Effector CD4-positive, alpha-beta T cell (primary cell): ENCODE data around the gene BDNF.
"Not testable (repeated sequence)": the region's sequence is repeated elsewhere in the genome, so short reads cannot be mapped to it uniquely, and the experiment has no call there.

ENCODE experiments used
- DNase-seq: peaks from one replicate; pipeline ENCODE4 v3.0.0-alpha.2; 2020

The BDNF gene

DNA sequence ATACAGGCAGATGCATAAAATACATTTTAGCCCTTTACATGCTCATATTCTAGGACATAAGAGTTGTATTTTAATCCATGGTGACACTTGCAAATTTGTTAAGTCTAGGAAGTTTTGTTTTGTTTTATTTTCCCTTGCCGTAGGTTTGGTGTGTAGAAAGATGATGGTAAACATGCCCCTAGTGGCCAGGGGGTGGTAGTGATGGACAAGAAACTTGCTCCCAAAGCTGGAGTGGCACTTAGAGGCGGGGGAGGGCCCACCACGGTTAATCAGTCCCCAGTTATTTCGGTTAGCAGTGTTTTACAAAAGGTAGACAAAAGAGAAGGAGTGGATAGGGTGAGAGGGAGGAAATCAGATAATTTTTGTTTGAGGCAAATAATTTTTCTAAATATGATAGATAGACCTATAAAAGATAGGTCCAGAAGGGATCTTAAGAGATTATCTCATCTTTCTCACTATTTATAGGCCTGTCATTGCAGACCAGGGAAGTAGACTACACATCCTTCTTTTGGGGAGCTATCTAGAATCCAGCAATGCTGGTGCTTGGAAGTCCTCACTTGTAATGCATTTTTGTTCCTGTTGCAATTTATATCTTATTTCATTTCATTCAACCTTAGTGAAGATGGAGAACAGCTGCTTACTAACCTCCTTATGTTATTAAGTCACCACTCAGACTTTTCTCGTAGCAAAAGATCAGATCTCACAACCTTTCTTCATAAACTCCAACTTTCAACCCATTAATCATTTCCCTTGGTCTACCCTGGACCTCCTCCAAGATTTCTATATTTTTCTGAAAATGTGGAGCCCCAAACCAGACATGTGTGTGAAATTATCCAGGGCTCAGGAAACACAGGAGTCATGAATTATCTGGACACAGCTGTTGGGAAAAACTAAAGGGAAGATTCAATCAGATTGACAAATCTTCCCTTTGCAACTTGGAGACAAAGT lies 5.9 kb upstream of the BDNF start:
- no peak for DNase-seq

DNA sequence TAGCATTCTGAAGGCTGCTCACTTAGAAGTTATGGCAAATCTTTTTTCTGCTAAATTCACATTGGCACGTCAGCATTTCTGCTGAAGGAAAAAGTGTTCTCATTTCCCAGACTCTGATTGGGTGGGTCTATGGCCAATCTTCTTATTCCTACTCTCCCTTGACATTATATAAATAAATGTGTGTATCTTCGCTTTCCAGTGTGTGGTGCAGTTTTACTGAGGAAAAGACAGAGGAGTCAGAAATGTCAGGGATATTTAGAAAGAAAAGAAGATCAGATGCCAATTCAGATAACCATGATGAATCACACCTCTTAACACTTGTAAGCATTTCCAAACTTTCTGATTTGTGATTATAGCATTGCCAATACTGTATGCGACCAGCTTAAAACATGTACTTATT lies 3.2 kb upstream of the BDNF start:
- DNase-seq = no peak

DNA sequence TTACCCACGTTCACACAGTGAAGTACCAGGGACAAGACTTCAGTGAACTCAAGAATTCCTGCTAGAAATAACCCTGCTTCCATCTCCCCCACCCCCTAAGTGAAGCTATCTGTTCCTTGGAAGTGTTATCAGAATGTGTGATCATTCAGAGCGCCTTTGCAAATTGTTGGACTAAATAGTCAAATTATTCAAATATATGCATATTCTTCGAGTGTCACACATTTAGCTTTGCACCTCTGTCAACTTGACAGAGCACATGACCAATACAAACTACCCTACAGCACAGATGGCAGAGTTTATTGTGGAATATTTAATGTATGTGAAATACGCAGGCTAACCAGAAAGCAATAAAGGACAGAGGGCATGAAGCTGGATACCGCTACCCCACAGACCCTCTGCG lies 2.6 kb upstream of the BDNF start:
- no peak for DNase-seq

DNA sequence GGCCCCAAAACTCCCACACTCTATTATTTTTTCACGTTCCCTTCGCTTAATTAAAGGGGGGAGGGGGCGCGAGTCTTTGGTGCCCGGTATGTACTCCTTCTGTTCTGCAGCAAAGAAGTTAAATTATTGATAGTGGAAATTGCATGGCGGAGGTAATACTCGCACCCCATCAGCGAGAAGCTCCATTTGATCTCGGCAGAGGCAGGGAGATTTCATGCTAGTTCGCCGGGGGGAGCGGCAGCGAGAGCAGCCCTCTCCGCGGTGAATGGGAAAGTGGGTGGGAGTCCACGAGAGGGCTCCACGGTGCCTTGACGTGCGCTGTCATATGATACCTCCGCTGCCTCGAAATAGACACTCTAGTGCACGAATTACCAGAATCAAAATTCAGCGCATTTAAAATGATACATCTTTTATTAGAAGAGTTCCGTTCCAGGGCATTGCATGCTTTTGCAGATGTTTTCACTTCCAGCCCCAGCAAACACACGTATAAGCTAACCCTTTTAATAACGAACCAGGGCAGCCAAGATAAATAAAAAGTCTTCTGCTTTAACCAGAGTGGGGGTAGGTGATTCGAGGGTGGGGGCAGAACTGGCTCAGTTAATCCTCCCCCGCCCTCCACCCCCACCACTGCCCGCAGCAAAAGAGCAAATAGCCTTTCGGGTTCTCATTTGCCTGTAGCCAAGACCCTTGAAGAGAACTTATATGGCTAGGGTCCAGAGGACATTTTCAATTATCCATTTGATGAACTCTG lies 1.3 kb upstream of the BDNF start:
- DNase-seq = no peak

DNA sequence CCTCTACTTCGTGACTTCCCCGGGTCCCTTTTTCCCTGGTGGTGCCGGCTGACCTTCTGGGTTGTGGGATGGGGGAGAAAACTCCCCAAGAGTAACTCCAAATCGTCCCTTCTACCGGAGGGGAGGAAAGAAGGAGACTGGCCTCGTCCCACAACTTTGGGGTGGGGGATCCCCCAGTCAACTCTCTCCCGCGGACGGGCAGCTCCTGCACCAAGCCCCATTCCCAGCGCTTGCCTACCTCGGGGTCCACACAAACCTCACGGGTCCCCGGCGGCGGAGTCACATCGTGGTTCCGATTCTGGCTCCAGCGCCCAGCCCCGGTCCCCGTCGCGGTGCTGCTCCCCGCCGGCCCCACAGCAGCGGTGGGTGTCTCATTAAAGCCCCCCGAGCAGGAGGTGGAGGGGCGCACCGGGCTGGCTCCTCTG lies 317 bp downstream of the BDNF start:
- no peak for DNase-seq

DNA sequence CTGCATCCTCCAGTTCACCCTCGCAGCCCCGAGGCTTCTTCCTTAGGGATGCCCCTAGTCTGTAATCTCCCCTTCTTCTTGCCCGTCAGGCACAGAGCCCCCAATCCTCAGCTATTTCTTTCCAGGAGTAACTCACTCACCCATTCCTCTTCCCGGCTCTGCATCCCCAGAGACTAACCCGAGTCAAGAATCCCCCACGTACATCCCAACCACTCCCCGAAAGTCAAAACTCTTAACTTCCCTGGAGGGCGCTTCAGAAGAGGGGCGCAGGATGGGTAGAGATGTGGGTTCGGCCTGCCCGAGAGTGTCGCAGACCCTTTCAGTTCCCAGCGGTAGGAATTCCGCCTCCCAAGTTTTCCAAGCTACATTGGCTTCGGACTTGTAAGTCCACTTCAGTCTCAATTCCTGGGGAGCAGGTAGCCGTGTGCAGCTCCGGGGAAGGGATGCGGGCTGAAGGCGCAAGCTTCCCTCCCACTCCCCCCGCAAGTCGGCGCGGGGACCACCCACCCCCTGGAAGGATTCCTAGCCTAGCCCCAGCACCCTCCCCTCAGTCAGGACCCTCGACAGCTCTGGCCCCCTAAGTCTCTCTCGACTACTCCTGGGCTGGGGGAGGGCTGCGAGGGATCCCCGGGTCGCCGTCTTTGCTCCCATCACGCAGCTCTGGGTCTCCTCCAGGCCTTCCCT lies 871 bp downstream of the BDNF start:
- no peak for DNase-seq

DNA sequence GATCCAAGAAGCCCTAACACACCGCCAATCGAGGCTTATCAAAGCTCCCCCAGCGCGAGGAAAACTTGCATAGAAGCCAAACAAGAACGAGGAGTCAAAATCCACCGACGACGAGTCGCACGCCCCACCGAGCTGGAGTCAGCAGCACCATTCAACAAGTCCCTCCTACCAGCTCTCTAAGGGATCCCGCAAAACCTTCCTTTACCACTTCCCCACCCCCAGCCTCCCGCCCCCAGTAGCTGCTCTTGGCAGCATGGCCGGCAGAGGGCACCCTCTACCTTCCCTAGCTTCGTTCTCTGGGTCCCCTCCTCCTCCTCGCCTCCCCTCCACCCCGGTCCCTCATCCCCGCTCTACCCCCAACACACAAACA lies 1.4 kb downstream of the BDNF start:
- no peak for DNase-seq

DNA sequence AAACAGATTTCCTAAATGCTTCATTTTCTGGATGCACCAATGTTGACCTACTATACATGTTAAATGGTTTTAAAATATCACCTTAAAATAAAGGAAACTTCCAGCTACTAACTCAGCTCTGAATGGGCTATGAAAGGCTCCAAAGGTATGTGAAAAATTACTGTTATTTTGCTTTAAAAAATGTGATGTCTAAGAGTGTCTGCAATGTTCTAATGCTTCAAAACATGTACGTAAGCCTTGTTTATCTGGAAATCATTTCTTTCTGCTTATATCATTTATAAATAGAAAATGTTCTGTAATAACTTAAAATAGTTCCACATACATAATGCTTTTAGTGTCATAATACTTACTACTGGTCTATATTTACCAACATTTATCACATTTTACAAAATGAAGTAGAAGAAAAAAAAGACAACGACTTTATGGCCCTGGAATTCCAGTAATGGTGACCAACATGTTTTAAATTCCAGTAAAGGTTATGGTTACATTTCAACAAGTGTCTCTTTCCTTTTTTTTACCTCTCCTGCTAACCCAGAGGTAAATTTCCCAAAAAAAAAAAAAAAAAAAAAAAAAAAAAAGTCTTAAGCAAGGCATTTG lies 2.5 kb downstream of the BDNF start:
- DNase-seq = no peak

DNA sequence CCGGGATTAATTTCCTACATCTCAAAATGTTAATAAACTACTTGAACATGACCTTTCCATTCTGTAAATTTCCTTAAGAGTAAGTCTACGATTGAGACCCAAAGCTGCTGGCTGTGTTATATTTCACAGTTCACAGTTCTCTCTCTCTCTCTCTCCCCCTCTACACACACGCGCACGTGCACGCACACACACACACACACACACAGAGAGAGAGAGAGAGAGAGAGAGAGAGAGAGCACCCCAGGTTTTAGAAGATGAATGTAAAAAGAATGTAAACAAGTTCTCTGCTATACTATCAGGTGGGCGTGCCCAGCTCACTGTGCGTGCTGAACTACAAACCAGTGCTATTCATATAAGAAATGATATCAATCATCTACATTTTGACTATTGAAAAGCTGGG lies 3.3 kb downstream of the BDNF start:
- no peak for DNase-seq

DNA sequence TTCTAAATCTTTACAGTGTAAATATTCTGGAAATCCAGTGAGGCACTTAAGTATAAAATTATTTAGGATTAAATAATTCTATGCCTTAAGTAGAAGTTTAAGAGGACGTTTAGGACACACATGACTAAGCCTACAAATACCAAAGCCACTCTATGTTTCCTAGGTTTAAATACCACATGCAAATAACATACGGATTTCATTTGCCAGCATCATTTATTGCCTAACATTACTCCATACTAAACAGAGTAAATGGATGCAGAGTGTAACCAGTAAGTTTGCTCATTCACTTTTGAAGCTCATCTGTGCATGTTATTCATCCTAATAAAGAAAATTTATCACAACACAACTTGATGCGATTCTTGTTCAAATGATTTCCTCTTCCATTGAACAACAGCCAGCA lies 4.1 kb downstream of the BDNF start:
- DNase-seq = no peak

DNA sequence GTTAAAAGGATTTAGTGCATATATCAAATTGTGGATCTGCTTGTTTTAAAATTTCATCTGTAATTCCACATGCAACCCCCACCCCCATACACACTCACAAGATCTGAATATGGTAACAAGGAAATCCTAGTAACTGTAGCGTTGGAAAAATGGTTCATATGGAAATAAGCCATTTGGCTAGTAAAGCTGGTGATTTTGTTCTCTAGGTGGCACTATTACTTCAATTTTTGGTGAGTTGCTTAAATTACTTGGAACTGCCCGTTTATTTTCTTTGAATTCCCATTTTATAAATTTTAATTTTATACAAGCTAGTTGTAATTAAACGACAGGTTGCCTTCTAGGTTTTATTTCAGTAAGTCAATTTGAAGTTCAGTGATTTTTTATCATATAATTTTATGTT lies 5.3 kb downstream of the BDNF start:
- DNase-seq = no peak

DNA sequence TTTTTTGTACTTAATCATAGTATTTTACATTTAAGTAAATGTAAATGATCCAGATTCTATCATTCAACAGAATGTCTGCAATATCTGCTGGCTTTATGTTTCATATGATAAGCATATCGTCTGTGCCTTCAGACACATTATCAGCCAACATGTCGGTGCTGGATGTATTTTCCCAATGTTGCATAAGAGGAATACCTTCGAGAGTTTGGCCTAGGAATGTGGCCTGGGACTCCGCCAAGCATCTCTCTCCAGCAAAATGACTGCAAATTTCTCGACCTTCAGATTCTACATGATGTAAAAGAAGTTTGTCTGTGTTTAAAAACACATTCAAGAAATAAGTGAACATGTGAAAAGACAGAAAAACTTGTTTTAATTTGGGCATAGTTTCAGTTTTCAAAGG lies 6.9 kb downstream of the BDNF start:
- DNase-seq = no peak

DNA sequence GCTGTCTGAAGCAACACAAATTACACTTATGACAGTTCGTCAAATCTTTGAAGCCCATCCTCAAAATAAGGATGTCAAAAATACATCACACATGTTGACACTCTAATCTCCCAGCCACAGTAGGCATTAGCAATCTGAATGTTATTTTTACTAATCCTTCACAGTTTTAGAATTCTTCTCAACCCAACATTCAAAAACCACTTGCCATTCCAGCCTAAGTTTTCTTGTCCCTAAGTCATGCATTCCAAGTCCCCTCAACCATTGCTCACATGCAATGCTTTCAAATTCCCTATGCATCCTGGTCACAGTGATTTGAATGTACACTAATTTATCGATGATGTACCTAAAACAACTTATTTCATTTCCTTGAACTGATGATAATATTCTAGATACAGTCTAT lies 7.5 kb downstream of the BDNF start:
- no peak for DNase-seq

DNA sequence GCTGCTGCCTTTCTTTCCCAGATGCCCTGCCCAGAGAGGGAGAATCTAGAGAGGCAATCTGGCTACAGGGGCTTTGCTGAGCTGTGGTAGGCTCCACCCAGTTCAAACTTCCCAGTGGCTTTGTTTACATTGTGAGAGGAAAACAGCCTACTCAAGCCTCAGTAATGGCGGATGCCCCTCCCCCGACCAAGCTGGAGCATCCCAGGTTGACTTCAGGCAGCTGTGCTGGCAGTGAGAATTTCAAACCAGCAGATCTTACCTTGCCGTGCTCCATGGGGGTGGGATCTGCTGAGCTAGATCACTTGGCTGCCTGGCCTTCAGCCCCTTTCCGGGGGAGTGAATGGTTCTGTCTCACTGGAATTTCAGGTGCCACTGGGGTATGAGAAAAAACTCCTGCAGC lies 12.2 kb downstream of the BDNF start:
- no peak for DNase-seq

DNA sequence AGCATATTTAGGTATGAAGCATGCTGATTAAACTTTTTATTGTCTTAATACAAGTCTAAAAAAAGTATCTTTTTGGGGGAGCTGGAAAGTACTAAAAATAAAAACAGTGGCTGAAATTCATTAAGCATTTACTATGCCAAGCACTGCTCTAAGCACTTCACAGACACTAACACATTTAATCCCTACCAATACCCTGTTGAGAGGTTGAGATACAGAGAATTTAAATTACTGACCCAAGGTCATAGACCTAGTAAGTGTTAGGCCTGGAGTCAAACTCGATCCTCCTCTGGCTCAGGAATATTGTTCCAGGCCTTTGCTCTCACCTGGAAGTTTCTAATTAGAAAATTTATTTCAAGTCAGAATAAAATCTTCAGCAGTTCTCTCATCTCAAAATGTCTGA lies 18.6 kb downstream of the BDNF start:
- DNase-seq = no peak

DNA sequence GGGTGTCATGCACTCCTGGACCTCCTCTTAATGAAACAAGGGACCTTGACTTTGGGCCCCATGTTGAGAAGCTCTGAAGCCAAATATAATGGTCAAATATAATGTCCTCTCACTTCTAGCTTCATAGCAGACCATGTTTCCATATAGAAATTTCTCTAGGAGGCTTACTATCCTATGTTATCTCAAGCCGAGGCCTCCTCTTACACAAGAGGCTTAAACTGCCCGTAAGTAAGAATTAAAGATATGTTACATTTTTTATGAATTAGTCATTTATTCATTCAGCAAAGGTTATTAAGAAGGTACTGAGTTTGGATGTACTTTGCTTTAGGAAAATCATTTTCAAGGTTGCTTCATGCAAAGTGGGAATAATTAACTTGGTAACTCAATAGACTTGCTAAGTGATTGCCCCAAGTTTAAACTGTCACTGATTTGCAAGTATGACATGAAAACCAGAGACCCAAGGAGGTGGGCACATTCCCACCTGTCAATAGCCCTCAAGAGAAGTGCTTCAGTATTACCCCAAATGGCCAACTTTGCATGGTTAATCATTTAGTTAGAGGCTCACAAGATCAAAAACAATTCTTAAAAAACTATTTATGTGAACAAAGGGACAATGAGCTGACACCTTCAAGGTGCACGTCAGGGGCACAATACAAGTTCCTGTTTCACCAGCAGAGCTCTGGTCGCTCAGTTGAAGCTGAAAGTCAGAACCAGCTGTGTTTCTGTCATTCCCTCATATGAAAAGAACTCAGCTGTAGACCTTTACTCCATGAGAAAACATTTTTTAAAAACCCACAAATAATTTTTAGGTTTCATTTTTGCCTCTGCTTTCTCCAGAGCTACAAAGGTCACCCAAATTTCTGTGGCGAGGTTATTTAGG lies 20.9 kb downstream of the BDNF start:
- DNase-seq = no peak

DNA sequence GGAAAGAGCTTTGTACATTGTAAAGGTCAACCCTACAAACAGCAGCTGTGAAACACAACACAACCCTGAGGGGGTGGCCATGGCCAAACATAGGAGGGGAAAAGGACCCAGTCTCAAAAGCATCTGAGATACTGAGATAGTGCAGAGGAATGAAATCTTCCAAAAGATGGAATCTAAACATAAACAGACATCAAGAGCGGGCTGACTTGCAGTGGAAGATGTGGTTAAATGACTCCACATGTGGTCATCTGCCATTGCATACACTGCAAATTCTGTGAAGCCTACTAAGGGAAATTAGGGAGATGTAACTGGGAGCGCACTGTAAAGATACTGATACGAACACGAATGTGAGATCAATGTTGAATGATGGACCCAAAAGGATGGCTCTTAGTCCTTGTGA lies 22.0 kb downstream of the BDNF start:
- no peak for DNase-seq

DNA sequence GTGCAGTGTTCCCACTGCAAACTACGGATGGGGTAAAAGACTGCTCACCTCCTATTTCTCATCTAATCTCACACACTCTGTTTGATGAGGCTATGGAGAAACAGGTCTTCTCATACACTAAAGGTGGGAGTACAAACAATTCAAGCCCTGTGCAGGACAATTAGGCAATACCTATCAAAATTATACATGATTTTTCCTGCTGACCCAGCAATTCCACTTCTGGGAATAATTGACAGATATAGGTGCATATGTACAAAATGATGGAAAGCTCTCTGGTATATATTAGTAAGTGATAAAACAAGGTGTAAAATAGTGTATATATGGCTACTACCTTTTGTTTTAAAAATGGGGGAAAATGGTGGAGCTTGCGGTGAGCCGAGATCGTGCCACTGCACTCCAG lies 23.1 kb downstream of the BDNF start:
- no peak for DNase-seq

DNA sequence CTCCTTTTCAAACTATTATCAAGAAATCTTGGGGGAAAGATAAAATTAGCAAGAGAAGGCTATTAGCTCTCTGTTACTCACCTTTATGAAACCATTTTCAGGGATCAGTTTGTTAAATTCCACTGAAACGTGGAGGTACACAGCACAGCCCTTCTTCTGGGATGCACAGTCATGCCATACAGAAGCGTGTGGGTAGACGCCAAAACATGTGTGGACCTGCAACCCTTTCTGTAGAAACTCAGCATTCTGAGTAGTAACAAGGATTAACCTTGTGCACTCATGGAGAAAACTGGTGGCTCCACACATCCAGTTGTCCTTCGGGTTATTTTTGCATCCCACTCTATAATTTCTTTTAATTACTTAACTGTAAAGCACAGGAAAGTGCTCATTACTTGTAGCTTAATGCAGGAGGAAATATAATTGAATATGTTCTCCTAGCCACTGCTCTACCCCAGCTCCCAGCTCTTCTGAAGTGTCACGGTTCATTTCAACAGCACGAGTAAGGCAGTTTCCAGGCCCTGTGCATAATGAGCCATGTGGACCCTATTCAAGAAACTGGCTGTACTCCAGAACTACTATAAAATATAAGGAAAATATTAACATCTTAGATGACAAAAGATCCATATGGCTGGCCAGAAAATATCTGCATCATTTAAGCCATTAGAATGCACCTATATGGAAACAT lies 26.1 kb downstream of the BDNF start:
- DNase-seq = no peak

DNA sequence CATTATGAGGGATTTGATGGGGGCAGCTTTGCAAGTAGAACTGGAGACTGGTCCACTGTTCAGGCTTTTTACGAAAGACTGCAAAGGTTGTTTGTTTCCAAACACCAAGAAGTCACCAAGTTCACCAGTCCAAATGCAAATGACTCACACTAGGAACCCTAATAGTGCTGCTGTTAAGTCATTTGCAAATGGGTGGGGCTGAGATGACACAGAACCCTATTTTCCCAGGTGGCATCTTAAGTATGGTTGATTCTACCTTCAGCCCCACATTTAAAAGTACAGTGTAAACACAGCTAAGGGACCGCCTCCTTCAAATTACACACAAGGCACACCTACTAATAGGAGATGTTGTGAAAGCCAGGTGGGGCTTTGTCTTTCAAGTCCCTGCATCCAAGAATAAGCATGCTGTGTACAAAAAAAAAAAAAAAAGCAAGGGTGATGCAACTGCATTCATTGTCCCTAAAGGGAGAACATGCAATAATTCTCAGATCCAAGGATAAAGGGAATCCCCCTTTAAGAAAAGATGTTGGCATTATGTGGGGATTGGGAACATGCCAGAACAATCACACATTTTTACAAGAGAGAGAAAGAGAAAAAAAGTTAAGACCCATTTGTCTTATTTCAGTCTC lies 27.3 kb downstream of the BDNF start:
- no peak for DNase-seq

DNA sequence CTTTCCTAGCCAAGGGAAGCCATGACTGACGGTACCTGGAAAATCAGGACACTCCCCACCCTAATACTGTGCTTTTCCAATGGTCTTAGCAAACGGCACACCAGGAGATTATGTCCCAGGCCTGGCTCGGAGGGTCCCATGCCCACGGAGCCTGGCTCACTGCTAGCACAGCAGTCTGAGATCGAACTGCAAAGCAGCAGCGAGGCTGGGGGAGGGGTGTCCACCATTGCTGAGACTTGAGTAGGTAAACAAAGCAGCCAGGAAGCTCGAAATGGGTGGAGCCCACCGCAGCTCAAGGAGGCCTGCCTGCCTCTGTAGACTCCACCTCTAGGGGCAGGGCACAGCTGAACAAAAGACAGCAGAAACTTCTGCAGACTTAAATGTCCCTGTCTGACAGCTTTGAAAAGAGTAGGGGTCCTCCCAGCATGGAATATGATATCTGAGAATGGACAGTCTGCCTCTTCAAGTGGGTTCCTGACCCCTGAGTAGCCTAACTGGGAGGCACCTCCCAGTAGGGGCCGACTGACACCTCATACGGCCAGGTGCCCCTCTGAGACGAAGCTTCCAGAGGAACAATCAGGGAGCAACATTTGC lies 34.6 kb downstream of the BDNF start:
- DNase-seq = not testable (repeated sequence)
